NCI-H2107 (cell line): ENCODE results near the gene MRPL1.

ENCODE experiments used
- DNase-seq: peaks from one replicate; lab custom pipeline; 2025; lab: John Stamatoyannopoulos, UW

Gene MRPL1

GRCh38 chr4:77862478-77863216 lies at the start of gene MRPL1:
MRPL1 (plus strand) TSS chr4:77862830; CDS start chr4:77862849, 19 bp downstream.
- peak; percentile 89 for DNase-seq

GRCh38 chr4:77815636-77816035 lies 47.0 kb upstream of the MRPL1 start:
- DNase-seq, result no peak

GRCh38 chr4:77816546-77816945 lies 46.1 kb upstream of the MRPL1 start:
- DNase-seq, result no peak

- DNase-seq, result peak; percentile 6
These were observed 45.1 kb upstream of the MRPL1 start for GRCh38 chr4:77817304-77818072.

GRCh38 chr4:77818073-77818601 lies 44.5 kb upstream of the MRPL1 start:
- DNase-seq, result peak; percentile 51

GRCh38 chr4:77818602-77819403 lies 43.8 kb upstream of the MRPL1 start, which contains the start of gene CNOT6L:
CNOT6L (minus strand) TSS chr4:77819368; CDS start chr4:77819308, 60 bp downstream.
- DNase-seq, result peak; percentile 23

GRCh38 chr4:77819404-77819842 lies 43.2 kb upstream of the MRPL1 start:
- DNase-seq, result peak; percentile 17

- DNase-seq, result peak; percentile 64
These were observed 42.6 kb upstream of the MRPL1 start for GRCh38 chr4:77819843-77820648.

- no peak for DNase-seq
These were observed 41.7 kb upstream of the MRPL1 start for GRCh38 chr4:77820649-77821561.

- DNase-seq, result no peak
These were observed 40.9 kb upstream of the MRPL1 start for GRCh38 chr4:77821775-77822174.

GRCh38 chr4:77826275-77826674 lies 36.4 kb upstream of the MRPL1 start:
- no peak for DNase-seq

- DNase-seq, result no peak
These were observed 35.3 kb upstream of the MRPL1 start for GRCh38 chr4:77827343-77827742.

- no peak for DNase-seq
These were observed 29.4 kb upstream of the MRPL1 start for GRCh38 chr4:77833126-77833724.

GRCh38 chr4:77834403-77834802 lies 28.2 kb upstream of the MRPL1 start:
- no peak for DNase-seq

GRCh38 chr4:77843628-77844027 lies 19.0 kb upstream of the MRPL1 start:
- DNase-seq, result no peak

GRCh38 chr4:77844363-77844762 lies 18.3 kb upstream of the MRPL1 start:
- no peak for DNase-seq

- no peak for DNase-seq
These were observed 17.2 kb upstream of the MRPL1 start for GRCh38 chr4:77845400-77845799.

- DNase-seq, result no peak
These were observed 16.7 kb upstream of the MRPL1 start for GRCh38 chr4:77845929-77846328.

- no peak for DNase-seq
These were observed 14.1 kb upstream of the MRPL1 start for GRCh38 chr4:77848508-77848907.
